PC-9 (cell line): ENCODE measurements around the gene CNOT1. TPM values are rescaled to one million over a fixed set of nuclear protein-coding genes. Genes with fewer than 3 reads are reported as not detected.

Experiments
- BruUV-seq: library from RNA; stranded (reverse); fragments of 400-500 nt; replicated peaks from 2 replicates; lab custom pipeline; 2021; lab: Mats Ljungman, UMichigan
- CTCF ChIA-PET: fragments of 300-600 bp; sonication (Branson Sonifier 250); formaldehyde crosslinking; loops from one replicate; lab custom pipeline; 2022; ENCODE audit warnings: antibody characterized with exemption; lab: Charles Lee
- POLR2A ChIA-PET: fragments of 300-600 bp; sonication (Branson Sonifier 250); formaldehyde crosslinking; loops from one replicate; lab custom pipeline; 2022; ENCODE audit warnings: antibody characterized with exemption; ENCODE audit not compliant: unreplicated experiment; lab: Charles Lee
- DNase-seq, 2 experiments: peaks; one replicate each; pipeline versions ENCODE4 v3.0.0 to v3.0.0-alpha.2; 2015 to 2022; ENCODE audit warnings: mixed read lengths in 1 of 2
- H2AFZ ChIP-seq: fragments of 200-600 bp; sonication (generic); 2 replicates; pipeline ENCODE4 v1.8.1; 2017; ENCODE audit warnings: antibody characterized with exemption
- H3F3A ChIP-seq: fragments of 200-600 bp; sonication (generic); 2 replicates; pipeline ENCODE4 v1.8.1; 2017; ENCODE audit warnings: antibody characterized with exemption, mild to moderate bottlenecking, low read depth; ENCODE audit not compliant: insufficient read depth
- H3K27ac ChIP-seq: fragments of 200-600 bp; sonication (generic); 2 replicates; pipeline ENCODE4 v1.6.1; 2016; ENCODE audit warnings: mixed run types
- H3K27me3 ChIP-seq: fragments of 200-600 bp; sonication (generic); 2 replicates; pipeline ENCODE4 v1.6.1; 2016; ENCODE audit warnings: low read depth, mixed run types; ENCODE audit not compliant: insufficient read depth
- H3K36me3 ChIP-seq: fragments of 200-600 bp; sonication (generic); 2 replicates; pipeline ENCODE4 v1.6.1; 2016; ENCODE audit warnings: low read depth, mixed run types
- H3K4me1 ChIP-seq: fragments of 200-600 bp; sonication (generic); replicated peaks from 2 replicates; pipeline ENCODE4 v1.6.1; 2016; ENCODE audit warnings: mixed run types; ENCODE audit not compliant: insufficient read depth
- H3K4me2 ChIP-seq: fragments of 200-600 bp; sonication (generic); 2 replicates; pipeline ENCODE4 v1.6.1; 2017; ENCODE audit warnings: mixed run types
- H3K4me3 ChIP-seq: fragments of 200-600 bp; sonication (generic); 2 replicates; pipeline ENCODE4 v1.6.1; 2016; ENCODE audit warnings: mixed run types
- H3K79me2 ChIP-seq: fragments of 200-600 bp; sonication (generic); 2 replicates; pipeline ENCODE4 v1.6.1; 2017; ENCODE audit warnings: low read depth, mixed run types
- H3K9me2 ChIP-seq: fragments of 200-600 bp; sonication (generic); 2 replicates; pipeline ENCODE4 v1.8.1; 2017; ENCODE audit warnings: mild to moderate bottlenecking; ENCODE audit not compliant: insufficient read depth
- H3K9me3 ChIP-seq: fragments of 200-600 bp; sonication (generic); 2 replicates; pipeline ENCODE4 v1.8.1; 2016; ENCODE audit warnings: low read depth; ENCODE audit not compliant: insufficient read depth
- H4K20me1 ChIP-seq: fragments of 200-600 bp; sonication (generic); 2 replicates; pipeline ENCODE4 v1.8.1; 2017; ENCODE audit not compliant: insufficient read depth
- EZH2 ChIP-seq: fragments of 200-600 bp; sonication (generic); IDR thresholded peaks from 2 replicates; pipeline ENCODE4 v1.8.0; 2017; ENCODE audit warnings: antibody characterized with exemption, low read depth
- intact Hi-C: fragments of 100-400 bp; cut with micrococcal nuclease; formaldehyde crosslinking; loops from one replicate; pipeline ENCODE4 v1.10.0; 2022; ENCODE audit not compliant: unreplicated experiment
- total RNA-seq: library from RNA; stranded (reverse); gene quantifications from 2 replicates; pipeline ENCODE4 v1.2.3, GENCODE V29; 2021
- TF ChIP-seq, protein P1 (sequence below): fragments of 200-600 bp; sonication (generic); conservative IDR thresholded peaks from 2 replicates; pipeline ENCODE4 v1.6.1; 2017; ENCODE audit warnings: mixed run types, antibody characterized with exemption, mild to moderate bottlenecking, moderate library complexity

The CNOT1 gene
- total RNA-seq, 1 experiment from 2014 or later, result 233 TPM

- H3F3A ChIP-seq, result peaks cover 73% of the 10 kb centered on the region
- no peaks in the 10 kb centered on the region for H3K27me3 ChIP-seq
- H3K36me3 ChIP-seq, result peaks cover 33% of the 10 kb centered on the region
- no peaks in the 10 kb centered on the region for H3K4me1 ChIP-seq
- no peak for TF ChIP-seq EZH2
- TF ChIP-seq, protein P1, sequence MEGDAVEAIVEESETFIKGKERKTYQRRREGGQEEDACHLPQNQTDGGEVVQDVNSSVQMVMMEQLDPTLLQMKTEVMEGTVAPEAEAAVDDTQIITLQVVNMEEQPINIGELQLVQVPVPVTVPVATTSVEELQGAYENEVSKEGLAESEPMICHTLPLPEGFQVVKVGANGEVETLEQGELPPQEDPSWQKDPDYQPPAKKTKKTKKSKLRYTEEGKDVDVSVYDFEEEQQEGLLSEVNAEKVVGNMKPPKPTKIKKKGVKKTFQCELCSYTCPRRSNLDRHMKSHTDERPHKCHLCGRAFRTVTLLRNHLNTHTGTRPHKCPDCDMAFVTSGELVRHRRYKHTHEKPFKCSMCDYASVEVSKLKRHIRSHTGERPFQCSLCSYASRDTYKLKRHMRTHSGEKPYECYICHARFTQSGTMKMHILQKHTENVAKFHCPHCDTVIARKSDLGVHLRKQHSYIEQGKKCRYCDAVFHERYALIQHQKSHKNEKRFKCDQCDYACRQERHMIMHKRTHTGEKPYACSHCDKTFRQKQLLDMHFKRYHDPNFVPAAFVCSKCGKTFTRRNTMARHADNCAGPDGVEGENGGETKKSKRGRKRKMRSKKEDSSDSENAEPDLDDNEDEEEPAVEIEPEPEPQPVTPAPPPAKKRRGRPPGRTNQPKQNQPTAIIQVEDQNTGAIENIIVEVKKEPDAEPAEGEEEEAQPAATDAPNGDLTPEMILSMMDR, result no peak
- peaks cover 32% of the 10 kb centered on the region for H3K79me2 ChIP-seq
- CTCF ChIA-PET, result no interaction called here
- BruUV-seq, result no TSS peak
- no peak overlapping the region for H3K4me2 ChIP-seq
- H3K9me3 ChIP-seq, result no peaks in the 10 kb centered on the region
- POLR2A ChIA-PET, result no interaction called here
- DNase-seq, result no peak
- peaks cover 55% of the 10 kb centered on the region for H4K20me1 ChIP-seq
- intact Hi-C loops, result no loop called here
- no peak overlapping the region for H3K4me3 ChIP-seq
- H3K9me2 ChIP-seq, result no peaks in the 10 kb centered on the region
- H2AFZ ChIP-seq, result no peak overlapping the region
- no peak overlapping the region for H3K27ac ChIP-seq
Observed at GRCh38 chr16:58588406-58588805, 41.2 kb downstream of the CNOT1 start.

GRCh38 chr16:58586340-58587030 lies 43.1 kb downstream of the CNOT1 start:
- BruUV-seq, result no TSS peak
- CTCF ChIA-PET, result interaction anchor here (0.6 kb wide), 1 partner anchor 33 kb away, joined by 7 read pairs; no protein-coding TSS in a partner anchor

GRCh38 chr16:58584831-58585505 lies 44.7 kb downstream of the CNOT1 start:
- no TSS peak for BruUV-seq
- H3F3A ChIP-seq, result peaks cover 68% of the 10 kb centered on the region
- ChIA-PET POLR2A (interaction anchor here (0.7 kb wide), 1 partner anchor 51 kb away, joined by 5 read pairs; no protein-coding TSS in a partner anchor), CTCF (no interaction called here)
- intact Hi-C loops, result loop anchor here (5.0 kb wide), 2 partner anchors 43 to 142 kb away; no protein-coding TSS in a partner anchor
- H2AFZ ChIP-seq, result no peak overlapping the region
- H3K4me2 ChIP-seq, result no peak overlapping the region
- H3K4me3 ChIP-seq, result no peak overlapping the region
- H3K27ac ChIP-seq, result no peak overlapping the region
- no peaks in the 10 kb centered on the region for H3K9me3 ChIP-seq
- no peak for DNase-seq
- H3K27me3 ChIP-seq, result no peaks in the 10 kb centered on the region
- TF ChIP-seq EZH2, result no peak
- TF ChIP-seq, protein P1, result no peak
- H3K9me2 ChIP-seq, result no peaks in the 10 kb centered on the region
- H3K79me2 ChIP-seq, result peaks cover 10% of the 10 kb centered on the region; the same call in 1 of the 2 replicates
- H4K20me1 ChIP-seq, result peaks cover 41% of the 10 kb centered on the region
- peaks cover 60% of the 10 kb centered on the region for H3K36me3 ChIP-seq
- H3K4me1 ChIP-seq, result no peaks in the 10 kb centered on the region

More at GRCh38 chr16:58586340-58587030, 43.1 kb downstream of the CNOT1 start:
- Histone ChIP-seq H4K20me1 (peaks cover 56% of the 10 kb centered on the region), H3K27ac (no peak overlapping the region), H3K4me1 (no peaks in the 10 kb centered on the region), H2AFZ (no peak overlapping the region), H3K79me2 (peaks cover 18% of the 10 kb centered on the region; the same call in 1 of the 2 replicates), H3K9me2 (no peaks in the 10 kb centered on the region), H3K4me2 (no peak overlapping the region), H3K9me3 (no peaks in the 10 kb centered on the region), H3K27me3 (no peaks in the 10 kb centered on the region), H3K4me3 (no peak overlapping the region), H3K36me3 (peaks cover 50% of the 10 kb centered on the region), H3F3A (peaks cover 75% of the 10 kb centered on the region)
- POLR2A ChIA-PET, result no interaction called here
- no peak for DNase-seq
- intact Hi-C loops, result no loop called here
- TF ChIP-seq, protein P1, result no peak
- TF ChIP-seq EZH2, result no peak
